Type B pancreatic cell (in vitro differentiated cells): ENCODE data around the gene SUCO. TPM values are rescaled to one million over a fixed set of nuclear protein-coding genes. Genes with fewer than 3 reads are reported as not detected.

Experiments used
- DNase-seq: peaks from one replicate; pipeline ENCODE4 v3.0.0; 2021; ENCODE audit warnings: mixed read lengths; ENCODE audit not compliant: unreplicated experiment; ENCODE audit errors: extremely low spot score
- H3K27ac Mint-ChIP-seq: 2 replicates; pipeline ENCODE4 v1.8.0; 2021; ENCODE audit warnings: mild to moderate bottlenecking, mixed read lengths
- H3K27me3 Mint-ChIP-seq: 2 replicates; pipeline ENCODE4 v1.8.0; 2021; ENCODE audit warnings: mixed read lengths
- H3K36me3 Mint-ChIP-seq: 2 replicates; pipeline ENCODE4 v1.8.0; 2021; ENCODE audit warnings: mixed read lengths
- H3K4me1 Mint-ChIP-seq: one replicate; pipeline ENCODE4 v1.8.0; 2021; ENCODE audit warnings: mixed read lengths; ENCODE audit not compliant: unreplicated experiment
- H3K4me3 Mint-ChIP-seq: 2 replicates; pipeline ENCODE4 v1.8.0; 2021; ENCODE audit warnings: mild to moderate bottlenecking, mixed read lengths
- H3K9me3 Mint-ChIP-seq: 2 replicates; pipeline ENCODE4 v1.8.0; 2021; ENCODE audit warnings: mixed read lengths
- total RNA-seq: library from RNA; stranded (reverse); gene quantifications from 2 replicates; pipeline ENCODE4 v1.2.1, GENCODE V29; 2021; ENCODE audit warnings: low replicate concordance
- TF ChIP-seq, protein P1 (sequence below): fragments of 200-600 bp; sonication (generic); conservative IDR thresholded peaks from 2 replicates; pipeline ENCODE4 v1.5.0; 2021; ENCODE audit warnings: antibody characterized with exemption, mild to moderate bottlenecking

SUCO gene
- total RNA-seq, 1 donor from 2014 or later, result 88.3 TPM

GRCh38 chr1:172496678-172497077 lies 36.3 kb upstream of the SUCO start:
- TF ChIP-seq, protein P1, sequence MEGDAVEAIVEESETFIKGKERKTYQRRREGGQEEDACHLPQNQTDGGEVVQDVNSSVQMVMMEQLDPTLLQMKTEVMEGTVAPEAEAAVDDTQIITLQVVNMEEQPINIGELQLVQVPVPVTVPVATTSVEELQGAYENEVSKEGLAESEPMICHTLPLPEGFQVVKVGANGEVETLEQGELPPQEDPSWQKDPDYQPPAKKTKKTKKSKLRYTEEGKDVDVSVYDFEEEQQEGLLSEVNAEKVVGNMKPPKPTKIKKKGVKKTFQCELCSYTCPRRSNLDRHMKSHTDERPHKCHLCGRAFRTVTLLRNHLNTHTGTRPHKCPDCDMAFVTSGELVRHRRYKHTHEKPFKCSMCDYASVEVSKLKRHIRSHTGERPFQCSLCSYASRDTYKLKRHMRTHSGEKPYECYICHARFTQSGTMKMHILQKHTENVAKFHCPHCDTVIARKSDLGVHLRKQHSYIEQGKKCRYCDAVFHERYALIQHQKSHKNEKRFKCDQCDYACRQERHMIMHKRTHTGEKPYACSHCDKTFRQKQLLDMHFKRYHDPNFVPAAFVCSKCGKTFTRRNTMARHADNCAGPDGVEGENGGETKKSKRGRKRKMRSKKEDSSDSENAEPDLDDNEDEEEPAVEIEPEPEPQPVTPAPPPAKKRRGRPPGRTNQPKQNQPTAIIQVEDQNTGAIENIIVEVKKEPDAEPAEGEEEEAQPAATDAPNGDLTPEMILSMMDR, result no peak
- H3K27ac Mint-ChIP-seq, result peak overlapping the region; percentile 95

DNA sequence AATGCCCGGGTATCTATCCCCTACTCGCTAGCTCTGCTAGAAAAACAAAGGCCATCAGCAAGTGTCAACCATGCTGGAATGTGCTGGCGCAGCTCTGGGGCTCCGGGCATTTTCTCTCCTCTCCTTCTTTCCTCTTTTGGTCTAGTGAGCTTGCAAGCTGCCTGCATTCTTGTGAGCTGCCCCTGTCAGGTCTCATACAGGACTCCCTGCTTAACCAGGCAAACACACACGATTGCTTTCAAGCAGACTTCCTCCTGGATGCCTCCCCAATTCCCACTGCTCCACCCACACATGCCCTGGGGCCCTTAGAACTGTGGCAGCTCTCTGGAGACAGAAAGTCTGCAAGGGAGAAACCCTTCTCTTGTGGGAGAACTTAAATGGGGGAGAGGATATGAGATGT lies 35.7 kb upstream of the SUCO start:
- H3K4me1 Mint-ChIP-seq, result peaks cover 42% of the 10 kb centered on the region
- H3K27ac Mint-ChIP-seq, result peak overlapping the region; percentile 95
- peak overlapping the region; percentile 80 for H3K4me3 Mint-ChIP-seq
- TF ChIP-seq, protein P1, result no peak
- H3K27me3 Mint-ChIP-seq, result no peaks in the 10 kb centered on the region
- H3K36me3 Mint-ChIP-seq, result no peaks in the 10 kb centered on the region
- DNase-seq, result no peak
- H3K9me3 Mint-ChIP-seq, result no peaks in the 10 kb centered on the region

More at GRCh38 chr1:172496678-172497077, 36.3 kb upstream of the SUCO start:
- no peaks in the 10 kb centered on the region for H3K27me3 Mint-ChIP-seq
- peak overlapping the region; percentile 80 for H3K4me3 Mint-ChIP-seq
- DNase-seq, result no peak
- H3K9me3 Mint-ChIP-seq, result no peaks in the 10 kb centered on the region
- no peaks in the 10 kb centered on the region for H3K36me3 Mint-ChIP-seq
- peaks cover 41% of the 10 kb centered on the region for H3K4me1 Mint-ChIP-seq

GRCh38 chr1:172498857-172499256 lies 34.1 kb upstream of the SUCO start:
- peak overlapping the region; percentile 93 for H3K27ac Mint-ChIP-seq
- H3K4me3 Mint-ChIP-seq, result peak overlapping the region; percentile 63
- TF ChIP-seq, protein P1, result no peak
- H3K9me3 Mint-ChIP-seq, result no peaks in the 10 kb centered on the region
- H3K36me3 Mint-ChIP-seq, result no peaks in the 10 kb centered on the region
- DNase-seq, result no peak
- peaks cover 42% of the 10 kb centered on the region for H3K4me1 Mint-ChIP-seq
- H3K27me3 Mint-ChIP-seq, result no peaks in the 10 kb centered on the region

DNA sequence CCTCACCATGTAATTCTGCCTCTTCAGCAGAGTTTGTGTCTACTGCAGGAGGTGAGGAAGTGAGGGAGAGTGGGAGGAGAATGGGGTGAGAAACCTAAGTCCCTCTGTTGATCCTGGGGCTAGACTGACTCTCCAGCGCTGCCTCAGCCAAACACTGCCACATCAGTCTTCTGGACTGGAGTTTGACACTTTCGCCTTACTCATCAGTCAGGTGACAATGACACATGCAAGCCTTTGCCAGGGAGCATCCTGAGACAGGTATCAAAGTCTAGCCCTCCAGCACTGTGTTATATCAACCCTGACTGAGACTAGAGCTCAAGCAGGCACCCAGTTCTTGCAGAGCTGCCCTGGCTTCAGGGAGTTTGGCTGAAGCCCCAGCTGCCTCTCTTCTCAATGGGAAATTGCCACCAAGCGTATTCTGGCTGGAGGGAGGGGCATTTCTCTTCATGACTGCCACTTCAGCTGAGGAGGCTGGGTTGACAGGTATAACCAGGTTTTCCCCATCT lies 33.3 kb upstream of the SUCO start:
- H3K4me3 Mint-ChIP-seq, result peak overlapping the region; percentile 48
- TF ChIP-seq, protein P1, result no peak
- H3K4me1 Mint-ChIP-seq, result peaks cover 42% of the 10 kb centered on the region
- no peaks in the 10 kb centered on the region for H3K9me3 Mint-ChIP-seq
- H3K27ac Mint-ChIP-seq, result peak overlapping the region; percentile 89
- DNase-seq, result no peak
- no peaks in the 10 kb centered on the region for H3K36me3 Mint-ChIP-seq
- no peaks in the 10 kb centered on the region for H3K27me3 Mint-ChIP-seq

DNA sequence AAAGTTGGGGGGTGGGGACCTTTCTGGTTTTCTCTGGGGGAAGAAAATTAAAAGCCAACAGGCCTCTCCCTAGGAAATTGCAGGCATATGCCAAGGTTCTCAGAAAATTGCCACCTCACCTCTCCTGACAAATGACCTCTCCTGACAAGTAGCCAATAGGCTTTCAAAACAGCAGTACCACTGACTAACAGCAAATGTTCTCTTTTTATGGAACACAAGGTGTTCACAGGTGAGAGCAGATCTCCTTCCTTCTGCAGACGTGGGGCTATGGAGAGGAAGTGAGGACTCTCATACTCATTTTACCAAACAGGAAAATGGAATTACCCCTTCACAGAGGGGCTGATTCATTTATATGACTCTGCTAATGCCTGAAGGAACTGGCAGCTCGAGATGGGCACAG lies 32.7 kb upstream of the SUCO start:
- TF ChIP-seq, protein P1, result no peak
- DNase-seq, result no peak
- Mint-ChIP-seq H3K27me3 (no peaks in the 10 kb centered on the region), H3K36me3 (no peaks in the 10 kb centered on the region), H3K4me1 (peaks cover 42% of the 10 kb centered on the region), H3K27ac (peak overlapping the region; percentile 89), H3K4me3 (no peak overlapping the region), H3K9me3 (no peaks in the 10 kb centered on the region)

GRCh38 chr1:172507741-172508140 lies 25.2 kb upstream of the SUCO start:
- Mint-ChIP-seq H3K4me3 (no peak overlapping the region), H3K9me3 (no peaks in the 10 kb centered on the region), H3K4me1 (no peaks in the 10 kb centered on the region), H3K27ac (no peak overlapping the region), H3K36me3 (no peaks in the 10 kb centered on the region), H3K27me3 (no peaks in the 10 kb centered on the region)
- DNase-seq, result no peak
- TF ChIP-seq, protein P1, result no peak
